SK-N-SH (cell line): Measurements from ENCODE around the gene ZNF532. TPM values are rescaled to one million over a fixed set of nuclear protein-coding genes. Genes with fewer than 3 reads are reported as not detected.

Source experiments
- CTCF ChIA-PET: fragments of 300-600, 350-600 bp; formaldehyde crosslinking; extraction: SDS; loops from one replicate; lab custom pipeline; 2021; lab: Yijun Ruan, JAX
- POLR2A ChIA-PET: fragments of 350-600 bp; sonication (Branson Sonifier 250); formaldehyde crosslinking; extraction: SDS; loops from one replicate; lab custom pipeline; 2020; ENCODE audit warnings: antibody characterized with exemption, inconsistent platforms; lab: Yijun Ruan, JAX
- DNase-seq: peaks from one replicate; pipeline ENCODE4 v3.0.0; 2012
- H2AFZ ChIP-seq: fragments of 200-600 bp; sonication (generic); 2 replicates; pipeline ENCODE4 v1.8.1; 2016; ENCODE audit warnings: antibody characterized with exemption, mild to moderate bottlenecking, low read depth
- H3F3A ChIP-seq: fragments of 200-600 bp; sonication (generic); replicated peaks from 2 replicates; pipeline ENCODE3; 2016; ENCODE audit warnings: antibody characterized with exemption, mild to moderate bottlenecking; ENCODE audit not compliant: insufficient read depth
- H3K27ac ChIP-seq, 2 experiments: fragments of 200-500 bp in 1 of 2; fragments of 200-600 bp in 1 of 2; sonication (Bioruptor generic) in 1 of 2; sonication (generic), shearing (Covaris generic) in 1 of 2; 2 replicates each; pipeline versions ENCODE4 v1.5.1 to v1.6.1; 2014 to 2016; ENCODE audit warnings: low read depth in 2 of 2, inconsistent platforms in 1 of 2, low read length in 1 of 2, mild to moderate bottlenecking in 1 of 2, mixed read lengths in 1 of 2
- H3K27me3 ChIP-seq: fragments of 200-600 bp; sonication (generic), shearing (Covaris generic); 2 replicates; pipeline ENCODE4 v1.6.1; 2016; ENCODE audit warnings: mixed run types; ENCODE audit not compliant: insufficient read depth
- H3K36me3 ChIP-seq, 2 experiments: fragments of 200-500 bp in 1 of 2; fragments of 200-600 bp in 1 of 2; sonication (Bioruptor generic) in 1 of 2; sonication (generic) in 1 of 2; replicated peaks in 1 of 2; 2 replicates each; pipeline versions ENCODE3 to v1.5.1; 2014 to 2016; ENCODE audit warnings: low read length in 1 of 2, mild to moderate bottlenecking in 1 of 2; ENCODE audit not compliant: insufficient read depth in 2 of 2, control insufficient read depth in 1 of 2
- H3K4me1 ChIP-seq, 2 experiments: fragments of 200-500 bp in 1 of 2; fragments of 200-600 bp in 1 of 2; sonication (Bioruptor generic) in 1 of 2; sonication (generic), shearing (Covaris generic) in 1 of 2; 2 replicates each; pipeline versions ENCODE4 v1.5.1 to v1.6.1; 2014 to 2016; ENCODE audit warnings: low read depth in 1 of 2, low read length in 1 of 2, mixed run types in 1 of 2; ENCODE audit not compliant: insufficient read depth in 2 of 2, control insufficient read depth in 1 of 2
- H3K4me2 ChIP-seq: fragments of 200-600 bp; sonication (generic), shearing (Covaris generic); 2 replicates; pipeline ENCODE4 v1.6.1; 2017; ENCODE audit warnings: mixed run types
- H3K4me3 ChIP-seq, 2 experiments: fragments of 200-500 bp in 1 of 2; fragments of 200-600 bp in 1 of 2; sonication (Bioruptor generic) in 1 of 2; sonication (generic), shearing (Covaris generic) in 1 of 2; 2 replicates each; pipeline versions ENCODE4 v1.5.1 to v1.8.1; 2014 to 2016; ENCODE audit warnings: low read depth in 2 of 2, inconsistent platforms in 1 of 2, low read length in 1 of 2, mild to moderate bottlenecking in 1 of 2, mixed read lengths in 1 of 2, moderate library complexity in 1 of 2
- H3K79me2 ChIP-seq: fragments of 200-600 bp; sonication (generic); 2 replicates; pipeline ENCODE4 v1.8.1; 2017; ENCODE audit warnings: mild to moderate bottlenecking; ENCODE audit not compliant: insufficient read depth
- H3K9ac ChIP-seq: fragments of 200-600 bp; sonication (generic); 2 replicates; pipeline ENCODE4 v1.6.1; 2017; ENCODE audit warnings: mixed run types
- H3K9me2 ChIP-seq: fragments of 200-600 bp; sonication (generic); 2 replicates; pipeline ENCODE4 v1.6.1; 2017; ENCODE audit warnings: mixed run types
- H3K9me3 ChIP-seq: fragments of 200-600 bp; sonication (generic); 2 replicates; pipeline ENCODE4 v1.6.1; 2017; ENCODE audit warnings: mixed run types, mild to moderate bottlenecking, moderate library complexity
- H4K20me1 ChIP-seq: fragments of 200-600 bp; sonication (generic); 2 replicates; pipeline ENCODE4 v1.6.1; 2017; ENCODE audit warnings: mild to moderate bottlenecking, mixed run types; ENCODE audit not compliant: insufficient read depth
- EP300 ChIP-seq, 2 experiments: IDR thresholded peaks; 2 replicates each; pipeline versions ENCODE4 v1.4.0 to v1.6.1; 2012; ENCODE audit warnings: borderline replicate concordance in 1 of 2, low read depth in 1 of 2, low read length in 1 of 2
- EZH2phosphoT487 ChIP-seq: fragments of 200-600 bp; sonication (generic); IDR thresholded peaks from 2 replicates; pipeline ENCODE4 v1.6.1; 2017; ENCODE audit warnings: low read depth, mixed run types, mild to moderate bottlenecking, antibody characterized with exemption, moderate library complexity, borderline replicate concordance
- FOSL2 ChIP-seq: IDR thresholded peaks from 2 replicates; pipeline ENCODE4 v1.4.0; 2012; ENCODE audit warnings: low read depth, mild to moderate bottlenecking, moderate library complexity, borderline replicate concordance
- GATA2 ChIP-seq: sonication (generic); formaldehyde crosslinking; IDR thresholded peaks from 2 replicates; pipeline ENCODE4 v1.5.0; 2020; ENCODE audit warnings: mild to moderate bottlenecking, missing genetic modification reagents
- IRF3 ChIP-seq: fragments of 150-350 bp; IDR thresholded peaks from 2 replicates; pipeline ENCODE4 v1.6.1; 2016; ENCODE audit warnings: mild to moderate bottlenecking, low read depth, low read length
- NFIC ChIP-seq: IDR thresholded peaks from 2 replicates; pipeline ENCODE4 v1.4.0; 2012; ENCODE audit warnings: borderline replicate concordance
- PBX3 ChIP-seq: IDR thresholded peaks from 2 replicates; pipeline ENCODE4; 2012
- POLR2AphosphoS5 ChIP-seq: IDR thresholded peaks from 2 replicates; pipeline ENCODE4 v1.6.1; 2012; ENCODE audit warnings: low read depth, low read length
- REST ChIP-seq: IDR thresholded peaks from 2 replicates; pipeline ENCODE4 v1.6.1; 2012; ENCODE audit warnings: mild to moderate bottlenecking, low read depth, low read length, moderate library complexity
- SMC3 ChIP-seq: IDR thresholded peaks from 2 replicates; pipeline ENCODE4 v1.6.1; 2012; ENCODE audit warnings: low read depth, low read length, improper control_type of control experiment
- TAF1 ChIP-seq: IDR thresholded peaks from 2 replicates; pipeline ENCODE4 v1.6.1; 2012; ENCODE audit warnings: low read depth, mild to moderate bottlenecking, low read length, moderate library complexity, borderline replicate concordance
- YY1 ChIP-seq: IDR thresholded peaks from 2 replicates; pipeline ENCODE4 v1.4.0; 2012; ENCODE audit warnings: low read depth, mild to moderate bottlenecking
- WGBS: methylation state at CpG from one replicate; pipeline ENCODE4 v1.1.6; 2017; ENCODE audit warnings: low lambda C conversion rate; 5-methylcytosine and 5-hydroxymethylcytosine counted together
- polyA plus RNA-seq, 3 experiments: library from polyadenylated mRNA; depleted of rRNA; stranded (reverse); fragments of >200 nt; gene quantifications; 2 replicates each; pipeline ENCODE4 v1.2.3, GENCODE V29; 2012

The ZNF532 gene
- polyA plus RNA-seq, 1 of the 3 experiments (the other 2 are of a cell fraction): 34.7 TPM

GRCh38 chr18:58896734-58897508, 32.2 kb downstream of the ZNF532 start:
- CTCF ChIA-PET: no interaction called here
- H4K20me1 ChIP-seq: no peaks in the 10 kb centered on the region
- H3K79me2 ChIP-seq: peaks cover 73% of the 10 kb centered on the region

More at GRCh38 chr18:58896734-58897508, 32.2 kb downstream of the ZNF532 start:
- Histone ChIP-seq H3K36me3 (peaks cover 5 to 11% of the 10 kb centered on the region in 2 experiments), H3K27me3 (no peaks in the 10 kb centered on the region), H3K4me1 (peaks cover 2 to 15% of the 10 kb centered on the region in 2 experiments; a peak in 2 of 4 replicates), H3K4me3 (no peak overlapping the region), H3K4me2 (no peak overlapping the region), H3K27ac (no peak overlapping the region), H3K9me2 (no peaks in the 10 kb centered on the region), H3K9me3 (peaks cover 6% of the 10 kb centered on the region; the same call in 1 of the 2 replicates), H3F3A (peaks cover 3% of the 10 kb centered on the region), H3K9ac (no peak overlapping the region), H2AFZ (no peak overlapping the region)
- POLR2A ChIA-PET: no interaction called here
- TF ChIP-seq POLR2AphosphoS5: no peak
- TF ChIP-seq EP300 (IDR thresholded peaks at IDR 0.05; ENCODE audit: borderline replicate concordance in 1 of 2, low read depth in 1 of 2, low read length in 1 of 2): no peak
- no peak for TF ChIP-seq YY1
- TF ChIP-seq IRF3: no peak
- TF ChIP-seq SMC3: no peak
- TF ChIP-seq GATA2: no peak
- no peak for TF ChIP-seq EZH2phosphoT487
- no peak for TF ChIP-seq FOSL2
- no peak for TF ChIP-seq TAF1
- no peak for TF ChIP-seq REST
- no peak for TF ChIP-seq NFIC
- TF ChIP-seq PBX3: no peak
- DNase-seq: no peak
- 93% methylated on average over 8 of the region's 8 CpGs for WGBS
